Gastrocnemius medialis (tissue), 4 donors: Measurements from ENCODE around the gene INSIG1. TPM values are rescaled to one million over a fixed set of nuclear protein-coding genes. Genes with fewer than 3 reads are reported as not detected.

ENCODE experiments used
- ATAC-seq, 2 donors: fragments of 150-250 bp; one replicate each; pipeline ENCODE4 v1.9.1; 2016
- DNase-seq, 2 donors: peaks; one replicate each; pipeline ENCODE4 v3.0.0-alpha.2; 2019
- H3K27ac ChIP-seq, 4 donors: fragments of 200-600 bp; sonication (generic); 1 replicate in 1 of 4; 2 replicates in 3 of 4; pipeline ENCODE4 v1.5.1; 2016 to 2018; ENCODE audit warnings: mild to moderate bottlenecking in 2 of 4, moderate library complexity in 1 of 4
- H3K27me3 ChIP-seq, 3 donors: fragments of 200-600 bp; sonication (generic) in 2 of 3; 1 replicate in 1 of 3; 2 replicates in 2 of 3; pipeline versions ENCODE4 v1.5.1 to v1.6.0; 2016 to 2019; ENCODE audit warnings: mild to moderate bottlenecking in 1 of 3, moderate library complexity in 1 of 3
- H3K36me3 ChIP-seq, 2 donors: fragments of 200-600 bp; sonication (generic) in 1 of 2; one replicate each; pipeline ENCODE4 v1.5.1; 2017 to 2018
- H3K4me1 ChIP-seq, 2 donors: fragments of 200-600 bp; sonication (generic) in 1 of 2; one replicate each; pipeline ENCODE4 v1.5.1; 2016 to 2017; ENCODE audit warnings: mild to moderate bottlenecking in 2 of 2
- H3K4me3 ChIP-seq, 4 donors: fragments of 200-600 bp; sonication (generic) in 3 of 4; 1 replicate in 1 of 4; 2 replicates in 3 of 4; pipeline ENCODE4 v1.5.1; 2016 to 2019; ENCODE audit warnings: mild to moderate bottlenecking in 2 of 4
- H3K9me3 ChIP-seq, 3 donors: fragments of 200-600 bp; sonication (generic) in 2 of 3; 1 replicate in 1 of 3; 2 replicates in 2 of 3; pipeline ENCODE4 v1.5.1; 2016 to 2019
- CTCF ChIP-seq, 5 experiments: fragments of 450-650 bp in 3 of 5; fragments of 200-600 bp in 2 of 5; sonication (generic) in 2 of 5; IDR thresholded peaks in 4 of 5; conservative IDR thresholded peaks in 1 of 5; 1 replicate in 4 of 5; 2 replicates in 1 of 5; pipeline ENCODE4 v1.5.1; 2016 to 2019; ENCODE audit warnings: antibody characterized with exemption in 5 of 5, mild to moderate bottlenecking in 3 of 5, moderate library complexity in 3 of 5
- POLR2A ChIP-seq, 2 donors: fragments of 450-650 bp; IDR thresholded peaks; one replicate each; pipeline ENCODE4 v1.6.1; 2017; ENCODE audit warnings: antibody characterized with exemption in 2 of 2, mild to moderate bottlenecking in 2 of 2, moderate library complexity in 2 of 2
- in situ Hi-C, 4 donors: fragments of 200-750 bp; cut with MboI; loops; one replicate each; pipeline versions ENCODE4 v1.15.0 to v1.8.0; 2017; ENCODE audit warnings: low sequenced_read_pairs in 4 of 4
- intact Hi-C: fragments of 100-400 bp; cut with DNase I; formaldehyde crosslinking; loops from one replicate; pipeline ENCODE4 v1.15.1; 2023; ENCODE audit warnings: low total_unique reads
- total RNA-seq, 4 donors: library from RNA; depleted of rRNA; stranded (reverse); fragments of >200 nt; gene quantifications; one replicate each; pipeline versions ENCODE4 v1.1.0 to v1.2.3, GENCODE V29; 2016

INSIG1 gene
- total RNA-seq, 4 donors from 2014 or later: 11.1 to 15.9 (median 14.0) TPM

GRCh38 chr7:155280446-155281397 is 17.0 kb upstream of the INSIG1 start:
- H3K9me3 ChIP-seq: no peaks in the 10 kb centered on the region
- in situ Hi-C loops: no loop called here
- no peak overlapping the region for H3K27ac ChIP-seq
- H3K27me3 ChIP-seq: peaks cover 0 to 2% (median 0%) of the 10 kb centered on the region in 3 donors
- ATAC-seq (no peak), DNase-seq (no peak)
- intact Hi-C loops: no loop called here
- H3K4me3 ChIP-seq: no peak overlapping the region
- no peak for TF ChIP-seq CTCF (IDR thresholded peaks at IDR 0.05 in 4 of 5, conservative IDR thresholded peaks at IDR 0.05 in 1 of 5)
- TF ChIP-seq POLR2A (IDR thresholded peaks at IDR 0.05): no peak
- no peaks in the 10 kb centered on the region for H3K36me3 ChIP-seq
- peaks cover 0 to 6% of the 10 kb centered on the region in 2 donors for H3K4me1 ChIP-seq

GRCh38 chr7:155281398-155281969 is 16.2 kb upstream of the INSIG1 start:
- TF ChIP-seq CTCF (IDR thresholded peaks at IDR 0.05 in 4 of 5, conservative IDR thresholded peaks at IDR 0.05 in 1 of 5) (no peak), POLR2A (IDR thresholded peaks at IDR 0.05) (no peak)
- no peak for DNase-seq
- ATAC-seq: no peak
- Histone ChIP-seq H3K36me3 (no peaks in the 10 kb centered on the region), H3K9me3 (no peaks in the 10 kb centered on the region), H3K4me1 (peaks cover 0 to 6% of the 10 kb centered on the region in 2 donors), H3K4me3 (no peak overlapping the region), H3K27me3 (peaks cover 0 to 2% (median 0%) of the 10 kb centered on the region in 3 donors), H3K27ac (no peak overlapping the region)
- in situ Hi-C loops: no loop called here
- intact Hi-C loops: no loop called here

DNA sequence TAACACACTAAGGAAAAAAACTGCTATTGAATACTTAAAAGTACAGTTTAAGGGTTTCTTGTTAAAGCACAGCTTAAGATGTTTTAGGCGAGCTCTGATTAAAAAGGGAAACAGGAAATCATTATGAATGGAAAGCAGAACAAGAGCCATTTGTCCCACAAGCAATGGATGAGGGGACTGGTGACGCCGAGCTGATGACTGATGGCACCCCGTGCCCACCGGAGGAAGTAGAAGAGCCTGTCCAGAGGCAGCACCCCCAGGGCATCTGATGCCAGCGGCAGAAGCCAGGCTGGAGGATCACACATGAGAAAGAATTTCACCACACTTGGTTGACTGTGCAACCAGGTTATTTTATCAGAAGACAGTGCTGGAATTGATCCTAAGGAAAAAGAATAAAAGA is 15.0 kb upstream of the INSIG1 start:
- peaks cover 0 to 6% of the 10 kb centered on the region in 2 donors for H3K4me1 ChIP-seq
- ATAC-seq (no peak), DNase-seq (peak in 1 of 2 donors; percentile 40)
- no peak overlapping the region for H3K27ac ChIP-seq
- intact Hi-C loops (no loop called here), in situ Hi-C loops (no loop called here)
- H3K36me3 ChIP-seq: no peaks in the 10 kb centered on the region
- no peak overlapping the region for H3K4me3 ChIP-seq
- TF ChIP-seq POLR2A (IDR thresholded peaks at IDR 0.05) (no peak), CTCF (IDR thresholded peaks at IDR 0.05 in 4 of 5, conservative IDR thresholded peaks at IDR 0.05 in 1 of 5) (no peak)
- peaks cover 0 to 2% (median 0%) of the 10 kb centered on the region in 3 donors for H3K27me3 ChIP-seq
- no peaks in the 10 kb centered on the region for H3K9me3 ChIP-seq

DNA sequence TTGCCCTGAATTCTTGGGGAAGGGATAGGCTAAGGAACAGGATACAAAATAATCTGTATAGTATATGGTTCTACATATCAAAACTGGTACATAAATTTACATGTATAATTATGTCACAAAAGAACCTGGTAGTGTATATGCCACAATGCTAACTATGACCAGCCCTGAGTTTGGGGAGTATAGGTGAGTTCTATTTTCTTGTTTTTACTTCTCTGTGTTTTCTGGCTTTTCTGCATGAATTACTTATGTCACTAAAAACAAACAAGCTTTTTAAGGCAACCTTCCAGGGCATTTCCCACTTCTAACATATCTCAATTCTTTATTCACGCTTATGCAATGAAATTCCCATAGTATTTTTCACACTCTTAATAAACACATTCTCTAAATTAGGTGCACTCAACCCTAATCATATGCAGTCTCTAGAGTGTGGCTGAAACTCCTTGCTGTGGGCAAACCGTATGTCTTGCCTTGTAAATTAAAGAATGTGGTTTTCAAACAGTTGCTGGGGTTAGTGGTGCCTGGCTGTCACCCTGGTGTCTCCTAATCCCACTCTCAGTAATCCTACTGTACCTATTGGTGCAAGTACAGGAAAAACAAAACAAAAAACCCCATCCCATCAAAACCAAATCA is 14.0 kb upstream of the INSIG1 start:
- Histone ChIP-seq H3K9me3 (no peaks in the 10 kb centered on the region), H3K27me3 (peaks cover 0 to 2% (median 0%) of the 10 kb centered on the region in 3 donors), H3K4me1 (peaks cover 0 to 6% of the 10 kb centered on the region in 2 donors), H3K36me3 (no peaks in the 10 kb centered on the region), H3K27ac (no peak overlapping the region), H3K4me3 (no peak overlapping the region)
- no peak for ATAC-seq
- intact Hi-C loops (no loop called here), in situ Hi-C loops (no loop called here)
- TF ChIP-seq POLR2A (IDR thresholded peaks at IDR 0.05) (no peak), CTCF (IDR thresholded peaks at IDR 0.05 in 4 of 5, conservative IDR thresholded peaks at IDR 0.05 in 1 of 5) (no peak)
- no peak for DNase-seq
